ENCODE data around the gene SAMD5.

SAMD5 gene

GRCh38 chr6:147508042-147508865 lies at the start of gene SAMD5:
Gene SAMD5 (plus strand): TSS chr6:147508690. CDS start chr6:147508929, 239 bp downstream.
- FAIRE-seq, result no peak

- no peak for FAIRE-seq
These were observed 48.7 kb upstream of the SAMD5 start for GRCh38 chr6:147459780-147460179.

GRCh38 chr6:147463651-147464050 lies 44.8 kb upstream of the SAMD5 start:
- FAIRE-seq, result no peak

DNA sequence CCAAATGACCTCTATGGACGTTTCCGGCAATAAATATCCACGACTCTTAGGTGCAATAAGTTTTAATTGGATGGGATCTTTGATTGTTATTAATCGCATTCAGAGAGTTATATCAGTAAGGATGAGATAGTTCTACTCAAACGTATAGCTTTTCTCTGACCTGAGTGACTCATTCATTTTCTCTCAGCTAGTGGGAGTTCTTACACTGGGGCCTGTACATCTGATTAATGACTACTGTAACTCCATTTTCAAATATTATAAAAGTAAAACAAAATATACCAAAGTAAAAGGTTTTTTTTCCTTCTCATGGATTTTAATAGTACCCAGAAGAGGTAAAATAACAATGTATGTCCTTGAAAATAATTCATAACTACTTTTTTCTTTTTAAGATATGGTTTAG lies 41.1 kb upstream of the SAMD5 start:
- no peak for FAIRE-seq

- FAIRE-seq, result no peak
These were observed 40.6 kb upstream of the SAMD5 start for GRCh38 chr6:147467886-147468285.

GRCh38 chr6:147468634-147469033 lies 39.9 kb upstream of the SAMD5 start:
- FAIRE-seq, result no peak

DNA sequence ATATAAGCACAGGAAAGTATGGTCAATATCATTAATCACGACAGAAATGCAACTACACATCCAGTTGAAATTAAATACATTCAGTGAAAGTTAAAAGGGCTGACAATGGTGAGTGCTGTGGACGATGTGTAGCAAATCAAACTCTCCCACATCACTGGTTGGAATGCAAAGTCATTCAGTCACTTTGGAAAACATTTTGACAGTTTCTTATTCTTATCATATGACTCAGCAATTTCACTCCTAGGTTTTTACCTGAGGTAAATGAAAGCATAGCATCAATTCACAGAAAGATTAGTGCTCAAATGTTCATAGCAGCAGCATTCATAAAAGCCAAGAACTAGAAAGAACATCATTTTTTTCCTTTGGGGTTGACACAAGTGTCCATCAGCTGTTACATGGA lies 28.6 kb upstream of the SAMD5 start:
- no peak for FAIRE-seq

DNA sequence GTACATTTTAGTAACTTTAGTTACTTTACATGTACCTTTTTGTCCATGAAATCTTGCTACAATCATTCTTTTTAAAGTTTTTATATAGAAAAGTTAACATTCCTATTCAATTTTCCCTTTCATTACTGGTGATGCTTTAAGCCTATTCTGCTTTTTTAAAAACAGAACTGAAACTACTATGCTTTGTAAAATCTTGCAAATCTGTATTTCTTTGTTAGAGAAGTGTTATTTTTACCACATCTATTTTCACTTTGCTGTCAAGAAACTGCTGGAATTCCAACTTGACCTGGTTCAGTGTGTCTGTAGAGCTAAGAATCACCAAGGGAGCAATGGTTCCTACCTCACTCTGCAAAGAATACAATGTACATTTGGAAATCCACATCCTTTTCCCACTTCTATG lies 21.8 kb upstream of the SAMD5 start:
- FAIRE-seq, result no peak

DNA sequence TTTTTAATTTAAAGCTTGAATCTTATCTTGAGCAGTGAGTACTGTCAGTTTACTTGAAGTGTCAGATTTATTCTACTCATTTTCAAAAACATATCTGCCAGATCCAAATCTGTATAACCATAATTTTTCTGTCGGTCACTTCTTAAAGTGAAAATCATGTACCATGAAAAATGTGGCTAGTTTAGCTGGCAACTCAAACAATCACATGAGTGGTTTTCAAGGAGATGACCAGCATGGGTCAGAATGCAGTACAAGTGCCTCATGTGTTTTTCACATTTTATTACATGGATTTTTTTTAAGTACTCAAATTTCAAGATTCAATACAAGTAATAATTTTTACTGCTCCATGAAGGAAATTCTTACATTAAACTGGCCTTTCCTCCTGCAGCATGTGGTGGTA lies 11.0 kb upstream of the SAMD5 start:
- FAIRE-seq, result no peak

GRCh38 chr6:147503587-147503986 lies 4.9 kb upstream of the SAMD5 start:
- FAIRE-seq, result no peak

DNA sequence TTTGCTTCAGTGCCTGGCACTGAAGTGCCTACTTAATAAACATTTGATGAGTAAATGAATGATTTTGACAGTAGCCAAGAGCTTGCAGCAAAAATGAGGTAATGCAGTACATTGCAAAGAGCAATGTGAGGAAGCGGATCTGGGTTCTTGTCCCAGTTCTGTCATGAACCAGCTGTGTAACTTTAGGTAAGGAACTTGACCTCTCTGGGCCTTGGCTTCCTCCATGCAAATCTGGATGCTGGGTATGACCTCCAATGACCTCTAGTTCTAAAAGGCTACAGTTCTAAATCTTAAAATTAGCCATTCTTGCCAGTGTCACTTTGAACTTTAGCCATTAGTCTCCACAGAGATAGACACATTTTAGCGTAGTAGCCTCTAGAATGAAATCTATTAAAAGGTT lies 3.6 kb upstream of the SAMD5 start:
- FAIRE-seq, result no peak

DNA sequence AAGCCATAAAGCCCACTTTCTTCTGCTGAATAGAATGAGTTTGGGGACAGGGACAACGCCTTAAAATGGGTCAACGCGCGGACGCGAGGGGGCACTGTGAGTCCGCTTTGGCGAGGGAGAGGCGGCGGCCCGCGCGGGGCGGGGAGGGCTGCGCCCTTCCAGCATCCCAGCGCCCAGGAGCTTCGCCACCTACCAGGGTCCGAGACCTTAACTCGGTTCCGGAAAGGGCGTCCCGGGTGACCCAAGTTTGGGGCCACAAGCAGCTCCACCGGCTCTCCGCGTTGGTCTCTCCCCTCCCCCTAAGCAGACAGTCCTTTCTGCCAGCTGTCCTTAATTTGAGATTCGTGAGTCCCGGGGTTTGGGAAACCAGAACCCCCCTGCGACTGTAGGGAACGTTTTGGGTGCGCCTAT lies 1.8 kb upstream of the SAMD5 start:
- FAIRE-seq, result no peak

DNA sequence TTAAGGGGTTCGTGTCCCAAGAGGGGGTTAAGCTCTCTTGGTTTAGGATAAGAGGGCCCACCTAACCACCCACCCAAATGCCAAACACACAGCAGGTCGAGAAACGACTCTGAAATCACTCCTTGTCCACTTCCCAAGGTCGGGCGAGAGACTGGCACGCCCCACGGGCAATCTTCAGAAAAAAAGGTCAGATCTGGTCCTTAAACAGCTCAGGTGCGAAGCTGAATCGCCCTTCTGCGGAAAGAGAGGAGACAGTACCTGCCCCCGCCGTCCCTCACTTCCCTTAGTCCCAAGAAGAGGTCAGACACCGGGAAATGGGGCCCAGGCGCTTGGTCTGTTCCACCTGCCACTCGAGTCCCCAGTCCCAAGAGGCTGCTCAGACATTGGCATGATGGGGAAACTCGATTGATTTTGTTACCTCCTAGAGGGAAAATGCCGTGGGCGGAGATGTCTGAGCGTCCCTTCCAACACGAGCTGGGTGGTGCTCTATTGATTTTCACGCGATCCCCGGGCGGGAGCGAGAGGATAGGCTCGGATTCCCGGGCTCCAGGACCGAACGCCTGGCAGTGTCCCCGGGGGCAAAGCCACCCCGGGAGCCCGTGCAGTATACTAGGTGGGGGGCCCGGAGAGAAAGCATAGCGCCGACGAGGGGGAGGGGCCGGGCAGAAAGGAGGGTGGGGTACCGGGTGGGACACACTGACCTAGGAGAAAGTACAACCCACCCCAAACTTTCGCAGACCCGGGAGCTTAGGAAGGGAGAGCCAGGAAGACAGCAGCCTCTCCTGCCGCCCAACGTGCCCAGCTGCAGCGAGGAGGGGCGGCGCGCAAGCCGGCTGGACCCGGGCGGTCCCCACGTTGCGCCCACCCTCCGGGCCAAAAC lies 1.1 kb upstream of the SAMD5 start:
- FAIRE-seq, result no peak

- FAIRE-seq, result no peak
These were observed 547 bp downstream of the SAMD5 start for GRCh38 chr6:147508866-147509608.

- no peak for FAIRE-seq
These were observed 1.4 kb downstream of the SAMD5 start for GRCh38 chr6:147509891-147510290.

DNA sequence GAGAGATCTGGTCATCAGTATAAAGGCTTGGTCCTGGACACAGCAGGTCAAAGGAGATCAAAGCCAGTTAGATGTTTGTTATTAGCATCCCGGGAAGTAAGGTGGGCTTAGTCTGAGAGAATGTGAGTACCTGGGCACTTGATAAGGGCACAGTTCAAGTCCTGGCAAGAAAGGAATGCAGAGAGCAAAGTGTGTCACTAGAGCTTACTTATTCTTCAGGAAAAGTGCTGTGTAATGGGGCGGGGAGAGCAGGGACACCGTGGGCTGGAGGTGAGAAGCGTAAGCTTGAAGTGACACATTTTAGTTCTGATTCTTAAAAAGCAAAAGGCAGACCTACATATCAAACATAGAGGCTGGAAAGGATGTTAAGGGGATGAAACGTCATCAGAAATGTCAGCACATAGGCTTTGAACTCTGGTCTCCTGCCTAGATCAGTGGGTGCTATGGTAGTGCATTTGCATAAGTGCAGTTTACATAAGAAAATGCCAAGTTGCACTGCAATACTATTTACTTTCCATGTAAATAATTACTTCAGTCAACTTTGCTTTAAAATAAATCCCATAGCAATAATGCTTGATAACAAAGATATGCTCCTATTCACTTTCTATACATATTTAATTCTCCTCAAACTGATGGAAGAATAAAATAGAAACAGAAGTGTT lies 2.6 kb downstream of the SAMD5 start:
- FAIRE-seq, result no peak

DNA sequence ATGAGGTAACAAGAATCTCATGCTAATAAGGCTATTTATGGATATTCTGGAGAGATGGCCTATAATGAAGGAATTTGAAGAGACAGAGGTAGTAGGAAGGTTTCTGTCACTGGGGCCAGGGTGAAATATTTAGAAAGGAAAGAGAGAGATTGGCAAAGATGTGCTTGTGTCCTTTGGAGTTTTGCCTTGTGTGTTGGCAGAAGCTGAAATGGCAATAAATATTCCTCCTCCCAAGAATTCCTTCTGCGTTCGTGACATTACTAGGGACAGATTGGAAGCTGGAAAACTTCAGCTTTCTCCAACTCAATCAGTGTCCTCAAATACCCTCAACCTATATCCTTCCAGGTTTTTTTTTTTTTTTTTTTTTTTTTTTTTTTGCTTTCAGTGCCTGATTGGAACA lies 6.3 kb downstream of the SAMD5 start:
- FAIRE-seq, result no peak

- no peak for FAIRE-seq
These were observed 6.8 kb downstream of the SAMD5 start for GRCh38 chr6:147515327-147515726.

- FAIRE-seq, result no peak
These were observed 14.1 kb downstream of the SAMD5 start for GRCh38 chr6:147522597-147522996.

DNA sequence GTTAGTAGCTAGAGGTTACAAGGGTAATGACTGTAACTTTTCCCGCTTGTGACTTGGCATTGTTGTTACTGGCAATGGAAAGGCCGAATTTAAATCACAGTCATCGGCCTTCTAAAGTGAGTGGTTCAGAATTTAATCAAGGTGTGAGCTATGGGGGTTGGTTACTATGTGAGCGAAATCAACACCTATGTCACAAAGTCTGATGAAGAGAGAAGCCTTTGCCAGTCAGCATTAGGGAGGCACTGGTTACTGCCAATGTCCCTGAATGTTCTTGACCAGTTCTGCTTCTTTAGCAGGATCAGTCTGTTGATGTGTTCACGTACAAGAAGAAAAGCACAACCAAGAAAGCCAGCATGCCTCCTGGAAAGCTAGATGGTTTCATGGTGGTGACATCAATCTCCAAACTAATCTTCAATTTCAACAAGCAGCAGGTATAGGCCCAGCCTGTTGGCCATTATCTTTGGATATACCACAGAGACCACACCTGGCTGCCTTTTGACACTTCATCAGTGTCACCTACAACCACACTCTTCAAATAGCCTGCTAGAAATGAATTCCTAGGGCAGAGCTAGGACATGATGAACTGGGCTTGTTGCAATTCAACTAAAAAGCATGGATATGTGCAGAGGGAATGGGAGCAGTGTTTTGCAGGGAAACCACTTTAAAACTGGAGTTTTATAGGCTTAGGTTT lies 17.2 kb downstream of the SAMD5 start:
- FAIRE-seq, result no peak

DNA sequence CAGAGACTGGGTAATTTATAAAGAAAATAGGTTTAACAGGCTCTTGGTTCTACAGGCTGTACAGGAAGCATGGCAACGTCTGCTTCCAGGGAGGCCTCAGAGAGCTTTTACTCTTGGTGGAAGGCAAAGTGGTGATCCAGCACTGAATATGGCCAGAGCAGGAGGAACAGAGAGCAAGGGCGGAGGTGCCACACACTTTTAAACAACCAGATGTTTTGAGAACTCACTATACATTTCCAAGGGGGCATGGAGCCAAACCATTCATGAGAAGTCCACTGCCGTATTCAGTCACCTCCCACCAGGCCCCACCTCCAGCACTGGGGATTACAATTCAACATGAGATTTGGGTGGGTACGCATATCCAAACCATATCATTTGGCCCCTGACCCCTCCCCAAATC lies 18.7 kb downstream of the SAMD5 start:
- FAIRE-seq, result no peak

GRCh38 chr6:147528511-147529145 lies 20.1 kb downstream of the SAMD5 start:
- FAIRE-seq, result no peak

All from TTC549 (cell line).